ENCODE data around the gene TFF2. TPM values are rescaled to one million over a fixed set of nuclear protein-coding genes. Genes with fewer than 3 reads are reported as not detected.

The TFF2 gene
- total and polyA plus RNA-seq, 2 experiments from 2014 or later: not detected

DNA sequence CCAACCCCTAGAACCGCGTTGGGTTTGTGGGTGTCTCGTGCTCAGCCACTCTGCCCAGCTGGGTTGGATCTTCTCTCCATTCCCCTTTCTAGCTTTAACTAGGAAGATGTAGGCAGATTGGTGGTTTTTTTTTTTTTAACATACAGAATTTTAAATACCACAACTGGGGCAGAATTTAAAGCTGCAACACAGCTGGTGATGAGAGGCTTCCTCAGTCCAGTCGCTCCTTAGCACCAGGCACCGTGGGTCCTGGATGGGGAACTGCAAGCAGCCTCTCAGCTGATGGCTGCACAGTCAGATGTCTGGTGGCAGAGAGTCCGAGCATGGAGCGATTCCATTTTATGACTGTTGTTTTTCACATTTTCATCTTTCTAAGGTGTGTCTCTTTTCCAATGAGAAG is 54.3 kb downstream of the TFF2 start:
- no peaks in the 10 kb centered on the region for H3K4me1 ChIP-seq (ENCODE audit: low read depth)
- no peak overlapping the region for H3K4me3 ChIP-seq
- TF ChIP-seq, protein P1, sequence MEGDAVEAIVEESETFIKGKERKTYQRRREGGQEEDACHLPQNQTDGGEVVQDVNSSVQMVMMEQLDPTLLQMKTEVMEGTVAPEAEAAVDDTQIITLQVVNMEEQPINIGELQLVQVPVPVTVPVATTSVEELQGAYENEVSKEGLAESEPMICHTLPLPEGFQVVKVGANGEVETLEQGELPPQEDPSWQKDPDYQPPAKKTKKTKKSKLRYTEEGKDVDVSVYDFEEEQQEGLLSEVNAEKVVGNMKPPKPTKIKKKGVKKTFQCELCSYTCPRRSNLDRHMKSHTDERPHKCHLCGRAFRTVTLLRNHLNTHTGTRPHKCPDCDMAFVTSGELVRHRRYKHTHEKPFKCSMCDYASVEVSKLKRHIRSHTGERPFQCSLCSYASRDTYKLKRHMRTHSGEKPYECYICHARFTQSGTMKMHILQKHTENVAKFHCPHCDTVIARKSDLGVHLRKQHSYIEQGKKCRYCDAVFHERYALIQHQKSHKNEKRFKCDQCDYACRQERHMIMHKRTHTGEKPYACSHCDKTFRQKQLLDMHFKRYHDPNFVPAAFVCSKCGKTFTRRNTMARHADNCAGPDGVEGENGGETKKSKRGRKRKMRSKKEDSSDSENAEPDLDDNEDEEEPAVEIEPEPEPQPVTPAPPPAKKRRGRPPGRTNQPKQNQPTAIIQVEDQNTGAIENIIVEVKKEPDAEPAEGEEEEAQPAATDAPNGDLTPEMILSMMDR (IDR thresholded peaks at IDR 0.05; ENCODE audit: low read depth, low read length): no peak
- H3K27ac ChIP-seq: no peak overlapping the region
- no peak for DNase-seq (ENCODE audit: low read depth in 1 of 2, low spot score in 1 of 2)
- no peaks in the 10 kb centered on the region for H3K9me3 ChIP-seq (ENCODE audit: low read depth)
- H3K27me3 ChIP-seq: no peaks in the 10 kb centered on the region
- H3K36me3 ChIP-seq: no peaks in the 10 kb centered on the region

Other genes with a start within 250 kb of the TFF2 start
- gene ABCG1, start 131.9 kb downstream of the TFF2 start, total RNA-seq: 4.9 and 5.4 TPM in 2 replicates
- gene ABCG1, start 131.9 kb downstream of the TFF2 start, polyA plus RNA-seq: 2.6 and 4.0 TPM in 2 replicates
- not detected in 2 replicates for gene TFF3, start 35.6 kb downstream of the TFF2 start, total RNA-seq
- 0.38 TPM in 1 of 2 replicates, not detected in the other for gene TFF3, start 35.6 kb downstream of the TFF2 start, polyA plus RNA-seq
- not detected in 2 replicates for gene TFF1, start 15.5 kb upstream of the TFF2 start, total RNA-seq
- not detected in 2 replicates for gene TFF1, start 15.5 kb upstream of the TFF2 start, polyA plus RNA-seq
- 0.25 TPM in 1 of 2 replicates, not detected in the other for gene TMPRSS3, start 45.1 kb upstream of the TFF2 start, total RNA-seq
- gene TMPRSS3, start 45.1 kb upstream of the TFF2 start, polyA plus RNA-seq: not detected in 2 replicates
- gene UBASH3A, start 52.9 kb upstream of the TFF2 start, total RNA-seq: not detected in 2 replicates
- gene UBASH3A, start 52.9 kb upstream of the TFF2 start, polyA plus RNA-seq: not detected in 2 replicates
- 0.06 TPM in 1 of 2 replicates, not detected in the other for gene RSPH1, start 145.2 kb upstream of the TFF2 start, total RNA-seq
- 0.43 and 1.6 TPM in 2 replicates for gene RSPH1, start 145.2 kb upstream of the TFF2 start, polyA plus RNA-seq
- gene SLC37A1, start 162.9 kb upstream of the TFF2 start, total RNA-seq: 5.3 and 8.4 TPM in 2 replicates
- gene SLC37A1, start 162.9 kb upstream of the TFF2 start, polyA plus RNA-seq: 3.5 and 6.0 TPM in 2 replicates